Muscle layer of colon (tissue), 2 donors: ENCODE measurements around the gene CFAP92.

ENCODE experiments used
- H3K27ac ChIP-seq: one replicate; pipeline ENCODE4 v1.7.0; 2013; ENCODE audit warnings: low read depth, mild to moderate bottlenecking, low read length, moderate library complexity
- H3K27me3 ChIP-seq, 2 donors: one replicate each; pipeline ENCODE4 v1.7.0; 2013; ENCODE audit warnings: low read length in 2 of 2, mild to moderate bottlenecking in 2 of 2; ENCODE audit not compliant: insufficient read depth in 2 of 2, control insufficient read depth in 1 of 2
- H3K36me3 ChIP-seq: one replicate; pipeline ENCODE4 v1.7.0; 2013; ENCODE audit warnings: mild to moderate bottlenecking, low read length; ENCODE audit not compliant: insufficient read depth
- H3K4me1 ChIP-seq: one replicate; pipeline ENCODE4 v1.7.0; 2013; ENCODE audit warnings: mild to moderate bottlenecking, low read length; ENCODE audit not compliant: insufficient read depth
- H3K4me3 ChIP-seq, 2 donors: one replicate each; pipeline ENCODE4 v1.7.0; 2013; ENCODE audit warnings: low read length in 2 of 2, low read depth in 1 of 2, mild to moderate bottlenecking in 1 of 2, moderate library complexity in 1 of 2
- H3K9ac ChIP-seq: one replicate; pipeline ENCODE4 v1.7.0; 2013; ENCODE audit warnings: low read length
- H3K9me3 ChIP-seq: one replicate; pipeline ENCODE4 v1.7.0; 2013; ENCODE audit warnings: mild to moderate bottlenecking, low read length
- donor health status: abdominal sarcoma.
- donor health status: Adenocarcinoma of cecum.

The CFAP92 gene

DNA sequence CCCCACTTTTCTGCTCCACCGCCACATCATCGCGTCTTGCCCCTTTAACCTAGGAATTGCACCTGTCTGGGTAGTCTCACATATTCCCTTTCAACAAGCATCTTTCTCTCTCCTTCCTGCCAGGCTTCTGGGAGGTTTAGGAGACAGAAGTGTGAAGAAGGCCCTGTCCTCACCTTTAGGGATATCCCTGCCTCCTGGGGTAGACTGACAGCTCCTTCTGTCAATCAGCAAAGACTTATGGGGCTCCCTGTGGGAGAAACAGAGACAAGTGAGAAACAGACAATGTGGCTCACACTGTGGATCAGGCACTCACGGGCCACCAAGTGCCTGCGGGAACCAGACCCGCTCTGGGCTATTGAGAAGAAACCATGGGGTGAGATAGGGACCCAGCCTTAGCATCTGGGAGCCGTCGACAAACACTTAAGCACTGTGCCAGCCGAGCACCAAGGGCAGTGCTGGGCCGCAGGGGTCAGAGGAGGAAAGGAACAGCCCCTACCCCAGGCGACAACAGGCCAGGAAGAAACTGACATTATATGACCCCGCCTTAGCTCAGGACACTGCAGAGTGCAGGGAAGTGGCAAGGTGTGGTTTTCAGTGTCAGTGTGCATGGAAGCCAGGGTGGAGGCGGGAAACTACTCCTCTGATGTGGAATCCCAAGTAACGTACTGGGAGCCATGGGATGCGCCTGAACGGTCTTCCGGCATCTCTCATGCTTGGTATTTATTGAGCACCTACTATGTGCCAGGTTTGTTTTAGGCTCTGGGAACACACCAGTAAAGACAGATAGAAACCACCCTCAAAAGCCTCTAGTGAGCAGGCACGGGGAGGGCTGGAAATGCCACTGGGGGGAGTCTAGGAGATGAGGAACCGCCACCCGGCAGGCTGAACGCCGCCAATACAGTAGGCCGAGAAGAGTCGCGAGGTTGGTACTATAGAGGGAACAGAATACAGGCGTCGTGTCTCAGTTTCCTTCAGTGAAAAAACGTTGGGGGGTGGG lies 9.0 kb upstream of the CFAP92 start:
- peaks cover 23 to 46% of the 10 kb centered on the region in 2 donors for H3K27me3 ChIP-seq
- H3K27ac ChIP-seq = no peak overlapping the region
- peaks cover 11% of the 10 kb centered on the region for H3K4me1 ChIP-seq
- peak overlapping the region in 1 of 2 donors; percentile 49 for H3K4me3 ChIP-seq
- H3K9me3 ChIP-seq = no peaks in the 10 kb centered on the region
- H3K9ac ChIP-seq = no peak overlapping the region
- no peaks in the 10 kb centered on the region for H3K36me3 ChIP-seq

DNA sequence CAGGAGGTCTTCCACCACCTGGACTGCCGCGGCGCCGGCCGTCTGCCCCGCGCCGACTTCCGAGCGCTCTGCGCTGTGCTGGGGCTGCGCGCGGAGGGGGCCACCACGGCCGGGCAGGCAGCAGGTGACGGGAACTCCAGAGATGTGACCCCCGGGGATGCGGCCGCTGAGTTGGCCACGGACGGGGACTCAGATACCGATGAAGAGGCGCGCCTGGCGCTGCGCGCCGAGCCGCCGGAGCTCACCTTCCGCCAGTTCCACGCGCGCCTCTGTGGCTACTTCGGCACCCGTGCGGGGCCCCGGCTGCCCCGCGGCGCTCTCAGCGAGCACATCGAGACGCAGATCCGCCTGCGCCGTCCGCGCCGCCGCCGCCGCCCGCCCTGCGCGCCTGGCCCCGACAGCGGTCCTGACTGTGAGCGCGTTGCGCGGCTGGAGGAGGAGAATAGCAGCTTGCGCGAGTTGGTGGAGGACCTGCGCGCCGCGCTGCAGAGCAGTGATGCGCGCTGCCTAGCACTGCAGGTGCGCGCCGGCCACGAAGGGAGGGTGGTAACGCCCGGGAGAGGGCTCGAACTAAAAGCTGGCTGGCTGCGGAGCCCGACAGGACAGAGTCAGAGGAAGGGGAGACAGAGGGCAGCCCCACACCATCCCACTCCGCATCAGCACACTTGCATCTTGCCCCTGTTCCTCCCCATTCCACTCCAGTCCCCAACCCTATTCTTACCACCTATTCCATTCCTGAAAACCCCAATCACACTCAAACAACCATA lies 8.1 kb upstream of the CFAP92 start:
- Histone ChIP-seq H3K36me3 (no peaks in the 10 kb centered on the region), H3K9me3 (no peaks in the 10 kb centered on the region), H3K9ac (no peak overlapping the region), H3K4me3 (peak overlapping the region; percentile 31 to 49), H3K27ac (peak overlapping the region; percentile 17), H3K27me3 (peaks cover 23 to 46% of the 10 kb centered on the region in 2 donors), H3K4me1 (peaks cover 6% of the 10 kb centered on the region)

DNA sequence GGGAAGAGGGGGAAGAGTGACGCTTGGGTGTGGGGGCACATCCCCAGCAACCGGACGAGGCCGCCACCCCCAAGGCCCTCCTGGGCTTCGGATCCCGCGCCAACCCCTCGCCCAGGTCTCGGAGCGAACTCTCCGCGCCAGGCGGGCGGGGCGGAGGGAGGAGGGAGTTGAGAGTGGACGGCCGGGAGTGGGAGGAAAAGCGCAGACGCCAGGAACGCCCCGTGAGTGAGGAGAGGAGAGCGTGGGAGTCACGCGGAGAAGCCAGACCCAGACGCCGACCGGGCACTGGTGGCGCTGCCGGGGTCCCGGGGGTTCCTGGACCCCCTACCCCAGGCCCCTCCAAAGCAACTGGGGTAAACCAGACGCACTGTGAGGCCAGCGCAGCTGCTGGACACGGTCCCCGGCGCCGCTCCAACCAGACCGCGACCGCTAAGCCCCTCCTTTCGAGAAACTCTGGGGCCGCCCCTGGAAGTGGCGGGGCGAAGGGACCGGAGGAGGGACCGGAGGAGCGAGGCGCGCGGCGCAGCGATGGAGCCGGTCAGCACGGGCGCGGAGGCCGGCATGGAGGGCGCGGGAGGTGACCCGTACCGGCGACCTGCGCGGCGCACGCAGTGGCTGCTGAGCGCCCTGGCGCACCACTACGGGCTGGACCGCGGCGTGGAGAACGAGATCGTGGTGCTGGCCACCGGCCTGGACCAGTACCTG lies 7.4 kb upstream of the CFAP92 start, which contains the start of gene EFCC1:
EFCC1 (plus strand) TSS at position 204 of the 705 bp plus-strand sequence; CDS start at position 529, 325 bp downstream.
- Histone ChIP-seq H3K4me1 (peaks cover 6% of the 10 kb centered on the region), H3K9me3 (no peaks in the 10 kb centered on the region), H3K27me3 (peaks cover 23 to 46% of the 10 kb centered on the region in 2 donors), H3K27ac (peak within 1 kb of the TSS; percentile 17), H3K4me3 (peak within 1 kb of the TSS; percentile 31 to 49), H3K9ac (no peak within 1 kb of the TSS), H3K36me3 (no peaks in the 10 kb centered on the region)

DNA sequence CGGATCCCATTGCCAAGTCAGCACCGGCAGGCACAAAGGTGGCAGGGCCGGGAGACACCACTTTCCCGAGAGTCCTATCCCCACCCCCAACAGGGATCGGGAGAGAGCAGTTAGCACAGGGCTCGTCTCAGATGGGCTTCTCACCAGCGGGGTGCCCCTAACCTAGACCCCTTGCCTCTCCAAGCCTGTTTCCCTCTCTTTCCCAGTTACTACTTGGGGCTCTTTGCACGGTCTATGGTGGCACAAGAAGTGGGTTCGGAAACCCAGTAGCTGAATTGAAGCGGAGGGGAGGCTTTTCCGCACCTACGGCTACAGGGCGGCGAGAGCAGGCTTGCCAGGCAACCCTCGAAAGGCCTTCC lies 6.8 kb upstream of the CFAP92 start:
- Histone ChIP-seq H3K4me3 (peak overlapping the region; percentile 31 to 49), H3K36me3 (no peaks in the 10 kb centered on the region), H3K9ac (no peak overlapping the region), H3K4me1 (peaks cover 6% of the 10 kb centered on the region), H3K9me3 (no peaks in the 10 kb centered on the region), H3K27ac (no peak overlapping the region), H3K27me3 (peaks cover 23 to 46% of the 10 kb centered on the region in 2 donors)

DNA sequence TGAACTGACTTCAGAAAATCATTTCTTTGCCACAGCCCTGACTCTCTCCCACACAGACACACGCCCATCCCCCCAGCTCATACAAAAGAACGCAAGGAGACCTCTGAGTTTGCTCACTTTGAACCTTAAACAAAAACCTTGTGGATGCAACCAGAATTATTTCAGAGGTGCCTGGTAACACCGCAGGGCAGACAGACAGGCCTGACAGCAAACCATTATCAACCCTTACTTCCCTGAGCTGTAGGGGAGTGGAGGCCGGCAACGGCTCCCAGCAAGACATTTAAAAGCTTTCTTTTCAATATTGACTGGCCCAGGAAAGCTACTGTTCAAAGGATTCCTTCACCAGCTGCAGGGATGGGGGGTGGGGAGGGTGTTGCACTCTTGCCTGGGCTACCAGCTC lies 5.2 kb upstream of the CFAP92 start:
- Histone ChIP-seq H3K27ac (no peak overlapping the region), H3K36me3 (no peaks in the 10 kb centered on the region), H3K9me3 (no peaks in the 10 kb centered on the region), H3K9ac (no peak overlapping the region), H3K4me3 (no peak overlapping the region), H3K27me3 (peaks cover 23 to 36% of the 10 kb centered on the region in 2 donors), H3K4me1 (no peaks in the 10 kb centered on the region)

DNA sequence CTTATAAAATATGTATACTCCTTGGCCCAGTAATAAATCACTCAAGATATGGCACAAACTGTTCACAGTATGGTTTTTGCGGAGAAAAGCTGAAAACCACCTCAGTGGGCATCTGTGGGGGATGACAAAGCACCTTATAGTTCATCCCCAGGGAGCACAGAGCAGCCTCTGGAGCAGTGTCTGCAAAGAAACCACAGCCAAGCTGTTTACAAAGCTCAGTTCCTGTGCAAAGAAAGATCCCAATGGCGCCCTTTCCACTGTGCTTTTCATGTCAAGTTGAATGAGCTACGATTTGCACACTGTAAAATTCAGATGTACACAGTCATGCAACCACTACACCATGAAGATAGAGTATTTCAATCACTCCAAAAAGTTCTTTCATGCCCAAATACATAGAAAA lies 4.7 kb upstream of the CFAP92 start:
- Histone ChIP-seq H3K9ac (no peak overlapping the region), H3K36me3 (no peaks in the 10 kb centered on the region), H3K9me3 (no peaks in the 10 kb centered on the region), H3K4me1 (peaks cover under 1% of the 10 kb centered on the region), H3K4me3 (no peak overlapping the region), H3K27me3 (peaks cover 23 to 36% of the 10 kb centered on the region in 2 donors), H3K27ac (no peak overlapping the region)

DNA sequence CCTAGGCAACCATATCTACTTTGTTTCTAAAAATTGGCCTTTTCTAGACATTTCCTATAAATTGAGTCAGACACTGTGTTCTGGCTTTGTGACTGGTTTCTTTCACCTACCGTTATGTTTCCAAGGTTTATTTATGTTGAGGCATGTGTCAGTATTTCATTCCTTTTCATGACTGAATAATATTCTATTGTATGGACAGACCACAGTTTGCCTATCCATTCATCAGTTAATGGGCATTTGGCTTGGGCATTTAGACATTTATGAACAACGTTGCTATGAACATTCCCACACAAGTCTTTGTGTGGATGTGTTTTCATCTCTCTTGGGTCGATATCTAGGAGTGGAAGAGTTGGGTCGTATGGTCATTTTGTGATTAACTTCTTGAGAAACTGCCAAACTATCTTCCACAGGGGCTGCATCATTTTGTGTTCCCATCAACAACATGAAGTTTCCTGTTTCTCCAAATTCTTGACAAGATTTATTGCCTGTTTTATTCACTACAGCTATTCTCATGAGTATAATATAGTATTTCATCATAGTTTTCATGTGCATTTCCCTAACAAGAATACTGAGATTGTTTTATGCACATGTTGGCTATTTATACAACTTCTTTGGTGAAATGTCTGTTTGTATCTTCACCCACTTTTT lies 3.7 kb upstream of the CFAP92 start:
- H3K4me3 ChIP-seq = no peak overlapping the region
- H3K4me1 ChIP-seq = peaks cover 4% of the 10 kb centered on the region
- H3K27me3 ChIP-seq = peaks cover 15 to 26% of the 10 kb centered on the region in 2 donors
- no peak overlapping the region for H3K9ac ChIP-seq
- no peaks in the 10 kb centered on the region for H3K36me3 ChIP-seq
- no peaks in the 10 kb centered on the region for H3K9me3 ChIP-seq
- no peak overlapping the region for H3K27ac ChIP-seq

DNA sequence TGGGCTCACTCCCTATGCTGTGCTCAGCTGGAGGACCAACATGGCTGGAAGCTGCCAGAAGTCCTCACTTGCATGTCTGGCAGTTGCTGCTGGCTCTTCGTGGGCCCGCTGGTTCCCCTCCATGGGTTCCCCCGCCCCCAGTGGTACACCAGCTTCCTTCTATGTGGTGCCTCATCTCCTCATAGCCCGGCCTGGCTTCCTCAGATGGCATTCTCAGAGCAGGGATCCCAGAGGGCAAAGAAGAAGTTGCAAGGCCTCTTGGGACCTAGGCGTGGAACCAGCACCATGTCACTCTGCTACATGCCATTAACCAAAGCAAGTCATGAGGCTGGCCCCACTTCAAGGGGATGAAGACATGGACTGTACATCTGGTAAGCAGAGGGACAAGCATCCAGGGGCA lies 2.9 kb upstream of the CFAP92 start:
- Histone ChIP-seq H3K9me3 (no peaks in the 10 kb centered on the region), H3K27me3 (peaks cover 10 to 17% of the 10 kb centered on the region in 2 donors), H3K4me3 (no peak overlapping the region), H3K36me3 (no peaks in the 10 kb centered on the region), H3K27ac (no peak overlapping the region), H3K4me1 (peaks cover 4% of the 10 kb centered on the region), H3K9ac (no peak overlapping the region)

DNA sequence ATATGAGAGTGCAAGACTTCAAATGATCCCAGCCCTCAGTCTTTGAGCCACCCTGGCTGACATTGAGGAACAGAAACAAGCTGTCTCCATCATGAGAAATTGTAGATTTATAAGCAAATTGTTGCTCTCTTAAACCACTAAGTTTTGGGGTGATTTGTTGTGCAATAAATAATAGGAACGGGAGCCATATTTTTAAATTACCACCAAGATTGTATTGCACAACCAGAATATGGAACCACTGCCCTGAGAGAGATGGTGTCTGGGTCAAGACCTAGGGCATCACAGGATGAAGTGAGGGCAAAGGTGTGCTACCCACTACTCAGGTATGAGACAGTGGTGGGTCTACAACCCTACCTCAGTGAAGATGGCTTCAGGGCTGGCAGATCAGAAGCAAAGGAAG lies 2.3 kb upstream of the CFAP92 start:
- H3K4me1 ChIP-seq = peaks cover 4% of the 10 kb centered on the region
- H3K27ac ChIP-seq = no peak overlapping the region
- H3K9ac ChIP-seq = no peak overlapping the region
- no peaks in the 10 kb centered on the region for H3K36me3 ChIP-seq
- peaks cover 10 to 12% of the 10 kb centered on the region in 2 donors for H3K27me3 ChIP-seq
- H3K4me3 ChIP-seq = no peak overlapping the region
- H3K9me3 ChIP-seq = no peaks in the 10 kb centered on the region

DNA sequence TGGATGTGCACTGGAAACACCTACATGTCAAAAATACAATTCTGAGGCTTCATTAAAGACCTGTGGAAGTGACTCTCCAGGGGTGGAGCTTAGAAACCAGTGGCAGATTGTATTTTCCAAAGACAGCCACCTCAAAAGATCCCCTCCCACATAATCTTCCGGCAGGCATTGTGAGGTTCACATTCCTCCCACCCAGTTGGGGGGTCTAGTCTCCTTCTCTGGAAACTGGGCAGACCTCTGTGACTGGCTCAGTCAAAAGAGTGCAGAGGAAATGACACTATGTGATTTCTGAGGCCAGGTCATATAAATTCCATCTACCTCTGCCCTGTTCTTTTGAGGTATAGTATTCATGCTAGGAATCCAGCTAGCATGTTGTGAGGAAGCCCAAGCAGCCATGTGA lies 1.9 kb upstream of the CFAP92 start:
- H3K9me3 ChIP-seq = no peaks in the 10 kb centered on the region
- no peak overlapping the region for H3K9ac ChIP-seq
- no peak overlapping the region for H3K27ac ChIP-seq
- H3K4me1 ChIP-seq = peaks cover 4% of the 10 kb centered on the region
- no peaks in the 10 kb centered on the region for H3K36me3 ChIP-seq
- H3K27me3 ChIP-seq = peaks cover 5 to 7% of the 10 kb centered on the region in 2 donors
- no peak overlapping the region for H3K4me3 ChIP-seq
